ENCODE measurements around the gene ARHGAP15.

Gene ARHGAP15

DNA sequence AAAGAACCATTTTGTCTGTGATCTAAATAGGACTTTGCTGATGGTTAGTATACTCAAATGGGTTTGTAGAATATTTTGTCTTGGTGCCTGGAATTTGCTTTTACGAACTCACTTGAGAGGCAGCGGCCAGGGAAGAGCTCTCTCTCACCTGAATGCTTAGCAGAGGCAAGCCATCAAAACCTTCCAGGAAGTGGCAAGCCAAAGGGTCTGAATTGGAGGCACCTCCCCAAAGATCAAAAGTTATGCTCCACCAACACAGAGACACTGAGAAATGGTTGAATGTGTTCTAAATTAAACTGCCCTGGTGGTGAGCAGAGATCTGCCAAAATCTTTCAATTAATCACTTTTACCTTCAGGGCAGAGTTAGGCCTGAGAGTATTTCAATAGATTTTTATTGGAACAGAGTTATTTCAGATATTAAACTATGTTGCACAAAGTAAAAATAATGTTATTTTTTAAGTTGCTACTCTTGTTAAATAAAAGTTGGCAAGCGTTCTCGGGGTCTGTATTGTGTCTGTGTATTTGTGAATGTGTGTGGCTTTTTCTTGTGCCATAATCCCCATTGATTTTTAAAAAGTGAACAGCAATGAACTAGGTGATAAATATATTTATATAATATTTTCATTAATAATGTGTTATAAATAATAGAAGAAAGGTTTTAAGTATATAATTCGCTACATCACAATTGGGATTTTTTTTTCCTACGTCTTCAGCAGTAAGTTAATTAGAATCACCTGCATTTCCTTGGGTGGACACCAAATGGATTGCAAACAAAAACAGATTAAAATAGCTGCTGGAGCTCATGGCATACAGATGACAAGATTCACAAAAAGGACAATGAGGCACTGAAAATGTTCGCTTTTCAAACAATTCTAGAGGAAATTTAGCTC, 416.1 kb downstream of the ARHGAP15 start:
- TF ChIP-seq ZFX (IDR thresholded peaks at IDR 0.05; ENCODE audit: borderline replicate concordance): no peak
- TF ChIP-seq, protein P1, sequence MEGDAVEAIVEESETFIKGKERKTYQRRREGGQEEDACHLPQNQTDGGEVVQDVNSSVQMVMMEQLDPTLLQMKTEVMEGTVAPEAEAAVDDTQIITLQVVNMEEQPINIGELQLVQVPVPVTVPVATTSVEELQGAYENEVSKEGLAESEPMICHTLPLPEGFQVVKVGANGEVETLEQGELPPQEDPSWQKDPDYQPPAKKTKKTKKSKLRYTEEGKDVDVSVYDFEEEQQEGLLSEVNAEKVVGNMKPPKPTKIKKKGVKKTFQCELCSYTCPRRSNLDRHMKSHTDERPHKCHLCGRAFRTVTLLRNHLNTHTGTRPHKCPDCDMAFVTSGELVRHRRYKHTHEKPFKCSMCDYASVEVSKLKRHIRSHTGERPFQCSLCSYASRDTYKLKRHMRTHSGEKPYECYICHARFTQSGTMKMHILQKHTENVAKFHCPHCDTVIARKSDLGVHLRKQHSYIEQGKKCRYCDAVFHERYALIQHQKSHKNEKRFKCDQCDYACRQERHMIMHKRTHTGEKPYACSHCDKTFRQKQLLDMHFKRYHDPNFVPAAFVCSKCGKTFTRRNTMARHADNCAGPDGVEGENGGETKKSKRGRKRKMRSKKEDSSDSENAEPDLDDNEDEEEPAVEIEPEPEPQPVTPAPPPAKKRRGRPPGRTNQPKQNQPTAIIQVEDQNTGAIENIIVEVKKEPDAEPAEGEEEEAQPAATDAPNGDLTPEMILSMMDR (IDR thresholded peaks at IDR 0.05): no peak
- no peak overlapping the region for H3K27ac ChIP-seq

DNA sequence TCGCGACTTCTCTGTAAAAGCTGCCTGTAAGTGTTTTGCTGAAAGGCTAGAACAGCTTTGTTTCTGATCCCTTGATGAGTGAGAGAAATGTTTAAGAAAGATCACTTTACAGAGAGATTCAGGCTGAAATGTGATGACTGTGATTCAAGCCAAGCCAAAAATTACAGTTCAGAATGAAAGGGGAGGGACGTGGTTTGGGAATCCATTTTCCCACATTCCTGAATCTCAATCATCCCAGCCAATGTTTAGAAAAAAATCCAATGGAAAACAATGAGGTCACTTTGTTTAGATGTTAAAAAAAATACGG, 416.7 kb downstream of the ARHGAP15 start:
- no peak overlapping the region for H3K27ac ChIP-seq
- TF ChIP-seq, protein P1 (IDR thresholded peaks at IDR 0.05): no peak
- TF ChIP-seq ZFX (IDR thresholded peaks at IDR 0.05; ENCODE audit: borderline replicate concordance): no peak

DNA sequence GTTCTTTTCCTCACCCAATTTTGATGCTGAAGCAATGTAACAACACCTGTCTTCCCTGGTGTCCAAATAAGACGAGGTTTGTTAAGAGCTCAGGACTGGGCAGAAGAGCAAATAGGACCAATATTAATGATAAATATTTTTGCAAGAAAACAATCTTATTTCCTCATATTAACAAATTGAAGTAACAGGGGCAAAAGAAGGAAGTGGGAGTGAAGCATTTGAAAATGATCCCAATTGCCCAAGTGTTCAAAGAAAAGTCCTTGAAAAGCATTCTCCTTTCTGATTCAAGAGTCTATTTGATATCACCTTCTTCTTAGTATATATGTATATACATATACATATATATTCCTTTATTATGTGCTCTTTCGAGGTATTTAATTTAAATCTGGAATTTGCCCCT, 418.8 kb downstream of the ARHGAP15 start:
- H3K27ac ChIP-seq: no peak overlapping the region

DNA sequence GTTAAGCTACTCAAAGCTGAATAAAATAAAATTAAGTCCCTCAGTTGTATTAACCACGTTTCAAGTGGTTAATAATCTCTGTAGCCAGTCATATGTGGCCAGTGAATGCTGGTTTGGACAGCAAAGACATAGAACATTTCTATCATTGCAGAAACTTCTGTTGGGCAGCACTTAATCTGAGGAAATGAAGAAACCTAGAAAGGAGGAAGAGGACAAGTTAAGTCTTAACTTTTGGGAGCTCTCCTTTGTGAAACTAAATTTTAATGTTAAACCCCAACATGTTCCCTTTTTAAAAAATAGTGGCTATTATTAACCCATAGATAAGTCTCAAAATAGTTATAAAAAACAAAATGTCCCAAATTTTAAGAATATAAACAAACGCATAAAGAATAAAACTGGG, 421.3 kb downstream of the ARHGAP15 start:
- H3K27ac ChIP-seq: no peak overlapping the region
- no peak for TF ChIP-seq ZFX (IDR thresholded peaks at IDR 0.05; ENCODE audit: borderline replicate concordance)
- TF ChIP-seq, protein P1 (IDR thresholded peaks at IDR 0.05): no peak

More for the DNA sequence above, 418.8 kb downstream of the ARHGAP15 start:
- TF ChIP-seq, protein P1 (IDR thresholded peaks at IDR 0.05): no peak
- no peak for TF ChIP-seq ZFX (IDR thresholded peaks at IDR 0.05; ENCODE audit: borderline replicate concordance)

DNA sequence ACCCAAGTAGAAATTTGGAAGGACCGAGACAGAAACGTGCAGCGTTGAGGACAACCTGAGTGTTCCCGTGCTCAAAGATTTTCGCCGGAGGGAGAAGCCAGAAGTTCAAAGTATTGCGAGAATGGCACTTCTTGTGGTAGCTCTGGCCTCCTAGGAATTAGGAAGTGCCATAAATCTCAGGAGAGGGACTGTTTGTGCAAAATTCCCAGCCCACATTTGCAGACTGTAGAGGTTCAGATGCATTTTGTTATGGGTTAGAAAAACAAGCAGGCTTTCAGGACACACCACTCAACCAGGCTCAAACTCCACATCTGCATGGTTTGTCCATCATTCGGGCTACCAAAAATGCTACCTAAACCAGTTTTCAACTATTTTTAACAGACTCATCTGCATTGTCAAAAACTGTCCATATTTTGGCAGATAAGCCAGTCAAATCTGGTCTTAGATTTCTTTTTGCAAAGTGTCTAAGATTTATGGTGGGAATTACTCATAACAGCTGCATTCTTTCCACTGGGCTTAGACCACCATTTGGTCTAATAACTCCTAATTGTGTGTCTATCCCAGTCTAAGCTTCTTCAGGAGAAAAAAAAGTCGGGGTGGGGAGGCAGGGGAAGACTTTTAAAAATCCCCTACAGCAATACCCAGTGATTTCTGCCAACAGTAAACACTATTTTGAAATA, 422.9 kb downstream of the ARHGAP15 start:
- TF ChIP-seq ZFX (IDR thresholded peaks at IDR 0.05; ENCODE audit: borderline replicate concordance): no peak
- TF ChIP-seq, protein P1 (IDR thresholded peaks at IDR 0.05): no peak

DNA sequence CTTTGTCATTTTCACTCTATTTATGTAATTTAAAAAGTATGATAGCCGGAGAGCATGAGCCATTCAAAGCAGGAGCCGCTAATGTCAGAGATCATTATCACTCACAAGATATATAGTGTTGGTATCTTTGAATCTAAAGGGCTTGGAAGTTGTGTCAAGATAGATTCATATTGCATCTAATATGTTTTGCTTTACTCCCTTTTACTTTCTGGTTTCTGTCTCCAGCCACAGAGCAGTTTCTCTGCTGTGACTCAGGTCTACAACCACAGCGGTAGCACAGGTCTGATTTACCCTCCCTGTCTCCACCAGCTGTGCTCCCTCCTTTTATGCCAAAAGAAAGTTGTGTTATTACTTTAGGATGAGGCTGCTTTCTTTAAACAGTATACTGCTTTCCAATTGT, 424.0 kb downstream of the ARHGAP15 start:
- H3K27ac ChIP-seq: no peak overlapping the region
- TF ChIP-seq ZFX (IDR thresholded peaks at IDR 0.05; ENCODE audit: borderline replicate concordance): no peak
- TF ChIP-seq, protein P1 (IDR thresholded peaks at IDR 0.05): no peak

More for the DNA sequence above, 422.9 kb downstream of the ARHGAP15 start:
- no peak overlapping the region for H3K27ac ChIP-seq

DNA sequence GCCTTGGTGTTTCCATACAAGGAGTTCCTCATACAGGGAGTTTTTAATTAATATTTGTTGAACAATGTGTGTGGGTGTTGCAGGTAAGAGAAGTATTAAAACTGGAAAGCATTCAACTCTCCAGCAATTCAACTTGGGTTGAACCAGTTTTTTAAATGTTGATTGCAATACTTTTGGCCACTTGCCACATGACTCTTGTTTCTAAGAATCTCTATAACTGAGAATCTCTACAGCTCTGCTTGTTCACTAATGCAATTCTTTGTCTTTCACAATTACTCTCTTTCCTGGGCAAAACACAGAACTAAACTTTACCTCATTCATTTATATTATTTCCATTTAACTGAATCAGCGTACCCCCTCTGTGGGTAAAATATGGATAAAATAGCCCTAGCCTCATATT, 429.4 kb downstream of the ARHGAP15 start:
- TF ChIP-seq ZFX (IDR thresholded peaks at IDR 0.05; ENCODE audit: borderline replicate concordance): no peak
- TF ChIP-seq, protein P1 (IDR thresholded peaks at IDR 0.05): no peak
- no peak overlapping the region for H3K27ac ChIP-seq

Measured in 22Rv1 (cell line).